CD4-positive, alpha-beta T cell (primary cell): ENCODE data around the gene NCF2. TPM values are rescaled to one million over a fixed set of nuclear protein-coding genes. Genes with fewer than 3 reads are reported as not detected.

Experiments used
- ATAC-seq: fragments of 200-7000 bp; cut with Tn5 transposase; one replicate; pipeline ENCODE4 v1.10.0; 2022; ENCODE audit warnings: mild to moderate bottlenecking; ENCODE audit not compliant: poor library complexity
- CTCF ChIA-PET: fragments of 350-600 bp; sonication (Branson Sonifier 250); formaldehyde crosslinking; loops from one replicate; lab custom pipeline; 2021; ENCODE audit warnings: antibody characterized with exemption, inconsistent platforms; lab: Charles Lee
- POLR2A ChIA-PET: fragments of 350-600 bp; sonication (Branson Sonifier 250); formaldehyde crosslinking; loops from one replicate; lab custom pipeline; 2021; ENCODE audit warnings: antibody characterized with exemption, inconsistent platforms; lab: Charles Lee
- DNase-seq, 14 experiments: peaks; one replicate each; pipeline ENCODE4 v3.0.0-alpha.2; 2013 to 2020; ENCODE audit warnings: mixed read lengths in 2 of 14
- H3K27ac ChIP-seq, 2 donors: one replicate each; pipeline versions ENCODE4 v1.5.1 to v1.7.0; 2013; ENCODE audit warnings: low read length in 2 of 2, low read depth in 1 of 2, mild to moderate bottlenecking in 1 of 2
- H3K27me3 ChIP-seq, 2 experiments: 1 replicate in 1 of 2; 2 replicates in 1 of 2; pipeline versions ENCODE4 v1.6.1 to v1.7.0; 2013; ENCODE audit warnings: low read length in 2 of 2, control low read depth in 1 of 2, mild to moderate bottlenecking in 1 of 2, moderate library complexity in 1 of 2; ENCODE audit not compliant: insufficient read depth in 2 of 2, control insufficient read depth in 1 of 2
- H3K36me3 ChIP-seq: one replicate; pipeline ENCODE4 v1.6.1; 2013; ENCODE audit warnings: low read length, control low read depth; ENCODE audit not compliant: insufficient read depth
- H3K4me1 ChIP-seq: one replicate; pipeline ENCODE4 v1.6.1; 2013; ENCODE audit warnings: low read length, control low read depth; ENCODE audit not compliant: insufficient read depth
- H3K4me3 ChIP-seq: one replicate; pipeline ENCODE4 v1.5.1; 2013; ENCODE audit warnings: mild to moderate bottlenecking, low read length, moderate library complexity
- H3K9me3 ChIP-seq, 2 experiments: 1 replicate in 1 of 2; 2 replicates in 1 of 2; pipeline versions ENCODE4 v1.6.1 to v1.7.0; 2013; ENCODE audit warnings: low read length in 2 of 2, mild to moderate bottlenecking in 2 of 2, control low read depth in 1 of 2, moderate library complexity in 1 of 2; ENCODE audit not compliant: control insufficient read depth in 1 of 2, insufficient read depth in 1 of 2
- H3K27ac Mint-ChIP-seq: one replicate; pipeline ENCODE4 v1.8.0; 2020; ENCODE audit warnings: mixed read lengths
- H3K27me3 Mint-ChIP-seq: one replicate; pipeline ENCODE4 v1.8.0; 2021; ENCODE audit warnings: mixed read lengths
- H3K36me3 Mint-ChIP-seq: one replicate; pipeline ENCODE4 v1.8.0; 2021; ENCODE audit warnings: low read depth, mixed read lengths
- H3K4me1 Mint-ChIP-seq: one replicate; pipeline ENCODE4 v1.8.0; 2021; ENCODE audit warnings: low read depth, mixed read lengths
- H3K4me3 Mint-ChIP-seq: one replicate; pipeline ENCODE4 v1.8.0; 2020; ENCODE audit warnings: mild to moderate bottlenecking, mixed read lengths
- H3K9me3 Mint-ChIP-seq: one replicate; pipeline ENCODE4 v1.8.0; 2020; ENCODE audit warnings: mixed read lengths
- CTCF ChIP-seq: fragments of 200-600 bp; IDR thresholded peaks from one replicate; pipeline ENCODE4 v1.8.0; 2022; ENCODE audit warnings: antibody characterized with exemption, mild to moderate bottlenecking
- intact Hi-C, 2 experiments: fragments of 100-400 bp; cut with DNase I in 1 of 2; cut with micrococcal nuclease in 1 of 2; formaldehyde crosslinking; loops; one replicate each; pipeline versions ENCODE4 v1.15.1 to v1.9.0; 2023 to 2025; cut with DNase I, micrococcal nuclease
- total RNA-seq, 174 experiments: library from RNA in 2 of 174; stranded (reverse) in 2 of 174; gene quantifications; one replicate each; pipeline ENCODE4 v1.2.3 and lab custom pipeline; 2021 to 2026

NCF2 gene
- total RNA-seq, 2 experiments from 2014 or later, result 2.9 to 3.1 TPM

- intact Hi-C loops, result no loop called here
- no peak for ATAC-seq
- Mint-ChIP-seq H3K36me3 (no peaks in the 10 kb centered on the region), H3K4me3 (no peak overlapping the region), H3K27me3 (no peaks in the 10 kb centered on the region), H3K27ac (no peak overlapping the region), H3K4me1 (no peaks in the 10 kb centered on the region), H3K9me3 (no peaks in the 10 kb centered on the region)
- no peak overlapping the region for H3K27ac ChIP-seq
- H3K4me3 ChIP-seq, result no peak overlapping the region
- ChIA-PET CTCF (no interaction called here), POLR2A (no interaction called here)
- no peak for DNase-seq
- peaks cover 4% of the 10 kb centered on the region for H3K4me1 ChIP-seq
- no peaks in the 10 kb centered on the region for H3K36me3 ChIP-seq
- no peaks in the 10 kb centered on the region for H3K27me3 ChIP-seq
- TF ChIP-seq CTCF, result no peak
- no peaks in the 10 kb centered on the region for H3K9me3 ChIP-seq
Observed at GRCh38 chr1:183570451-183570850, 19.8 kb downstream of the NCF2 start.

DNA sequence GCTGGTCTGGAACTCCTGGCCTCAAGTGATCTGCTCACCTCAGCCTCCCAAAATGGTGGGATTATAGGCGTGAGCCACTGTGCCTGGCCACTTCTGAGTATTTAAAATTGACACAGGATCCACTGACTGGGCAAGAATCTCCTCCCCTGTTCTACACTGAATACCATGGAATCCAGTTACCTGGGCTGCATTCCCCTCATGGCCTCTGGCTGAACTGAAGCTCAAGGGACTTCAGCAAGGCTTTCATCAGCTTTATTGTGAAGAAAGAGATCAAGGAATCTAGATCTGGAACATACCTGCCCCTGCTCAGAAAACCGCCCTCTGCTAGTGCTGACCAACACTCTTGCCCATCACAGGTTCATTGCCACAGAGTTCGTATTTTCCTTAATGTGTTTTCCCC, 20.5 kb downstream of the NCF2 start:
- no peaks in the 10 kb centered on the region for H3K9me3 Mint-ChIP-seq
- H3K36me3 Mint-ChIP-seq, result no peaks in the 10 kb centered on the region
- no peak overlapping the region for H3K4me3 Mint-ChIP-seq
- Histone ChIP-seq H3K27ac (no peak overlapping the region), H3K36me3 (no peaks in the 10 kb centered on the region), H3K9me3 (no peaks in the 10 kb centered on the region), H3K4me1 (peaks cover 4% of the 10 kb centered on the region), H3K4me3 (no peak overlapping the region), H3K27me3 (no peaks in the 10 kb centered on the region)
- H3K4me1 Mint-ChIP-seq, result no peaks in the 10 kb centered on the region
- intact Hi-C loops, result no loop called here
- CTCF ChIA-PET, result interaction anchor here (0.6 kb wide), 1 partner anchor 306 kb away, joined by 3 read pairs; no protein-coding TSS in a partner anchor
- TF ChIP-seq CTCF, result no peak
- no peak for ATAC-seq
- POLR2A ChIA-PET, result no interaction called here
- DNase-seq, result no peak
- no peak overlapping the region for H3K27ac Mint-ChIP-seq
- no peaks in the 10 kb centered on the region for H3K27me3 Mint-ChIP-seq

- intact Hi-C loops, result no loop called here
- Histone ChIP-seq H3K36me3 (no peaks in the 10 kb centered on the region), H3K4me1 (peaks cover 4% of the 10 kb centered on the region), H3K27me3 (no peaks in the 10 kb centered on the region), H3K9me3 (no peaks in the 10 kb centered on the region), H3K27ac (no peak overlapping the region), H3K4me3 (no peak overlapping the region)
- ChIA-PET CTCF (no interaction called here), POLR2A (no interaction called here)
- H3K27ac Mint-ChIP-seq, result no peak overlapping the region
- ATAC-seq (no peak), DNase-seq (no peak)
- H3K4me1 Mint-ChIP-seq, result no peaks in the 10 kb centered on the region
- TF ChIP-seq CTCF, result no peak
- H3K9me3 Mint-ChIP-seq, result no peaks in the 10 kb centered on the region
- H3K36me3 Mint-ChIP-seq, result no peaks in the 10 kb centered on the region
- H3K27me3 Mint-ChIP-seq, result no peaks in the 10 kb centered on the region
- no peak overlapping the region for H3K4me3 Mint-ChIP-seq
Observed at GRCh38 chr1:183569141-183569540, 21.1 kb downstream of the NCF2 start.
